WTC11 (cell line): ENCODE data around the gene TMEM18.

ENCODE experiments used
- ELF4 ChIP-seq: sonication (generic); formaldehyde crosslinking; IDR thresholded peaks from 2 replicates; pipeline ENCODE4 v1.8.1; 2022; ENCODE audit warnings: low read depth, mild to moderate bottlenecking, moderate library complexity, missing genetic modification reagents
- ESRRA ChIP-seq: sonication (generic); formaldehyde crosslinking; IDR thresholded peaks from 2 replicates; pipeline ENCODE4 v1.8.1; 2022; ENCODE audit warnings: mild to moderate bottlenecking, missing genetic modification reagents, borderline replicate concordance
- SMAD3 ChIP-seq: sonication (generic); formaldehyde crosslinking; IDR thresholded peaks from 2 replicates; pipeline ENCODE4 v1.8.0; 2022; ENCODE audit warnings: missing genetic modification reagents, mild to moderate bottlenecking, borderline replicate concordance
- TF ChIP-seq, protein P1 (sequence below): sonication (generic); formaldehyde crosslinking; IDR thresholded peaks from 2 replicates; pipeline ENCODE4 v1.8.1; 2022; ENCODE audit warnings: low read depth, missing genetic modification reagents, borderline replicate concordance
- TF ChIP-seq, protein P2 (sequence below): sonication (generic); formaldehyde crosslinking; IDR thresholded peaks from 2 replicates; pipeline ENCODE4 v1.8.0; 2022; ENCODE audit warnings: mild to moderate bottlenecking, missing genetic modification reagents
- TF ChIP-seq, protein P3 (sequence below): sonication (generic); formaldehyde crosslinking; IDR thresholded peaks from 2 replicates; pipeline ENCODE4 v1.8.1; 2023; ENCODE audit warnings: mild to moderate bottlenecking, missing genetic modification reagents
- TF ChIP-seq, protein P4 (sequence below): sonication (generic); formaldehyde crosslinking; IDR thresholded peaks from 2 replicates; pipeline ENCODE4 v1.8.1; 2023; ENCODE audit warnings: mild to moderate bottlenecking, missing genetic modification reagents, borderline replicate concordance
- TF ChIP-seq, protein P5 (sequence below): fragments of 200-600 bp; IDR thresholded peaks from 2 replicates; pipeline ENCODE4 v1.8.0; 2022; ENCODE audit warnings: antibody characterized with exemption

DNA sequence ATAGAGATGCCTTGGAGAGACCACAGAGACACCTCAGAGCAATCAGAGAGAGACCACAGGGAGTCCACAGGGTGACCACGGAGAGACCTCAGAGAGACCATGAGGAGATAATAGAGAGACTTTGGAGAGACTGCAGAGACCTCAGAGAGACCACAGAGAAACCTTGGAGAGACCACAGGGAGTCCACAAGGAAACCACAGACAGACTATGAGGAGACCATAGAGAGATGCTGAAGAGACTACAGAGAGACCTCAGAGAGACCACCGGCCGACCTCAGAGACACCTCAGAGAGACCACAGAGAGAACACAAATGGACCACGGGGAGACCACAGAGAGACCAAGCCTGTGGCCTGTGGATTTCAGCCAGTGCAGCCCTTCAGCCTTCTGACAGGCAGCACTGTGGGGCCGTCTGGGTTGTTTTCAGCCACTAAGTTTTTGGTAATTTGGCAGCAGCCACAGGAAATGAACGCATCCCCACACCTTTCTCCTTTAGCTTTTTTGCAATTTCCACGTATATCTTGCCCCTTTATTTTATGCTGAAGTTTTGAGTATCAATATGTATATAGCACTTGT is 11.4 kb upstream of the TMEM18 start:
- TF ChIP-seq ESRRA (CRISPR knock-in tag), result no peak
- TF ChIP-seq, protein P1, sequence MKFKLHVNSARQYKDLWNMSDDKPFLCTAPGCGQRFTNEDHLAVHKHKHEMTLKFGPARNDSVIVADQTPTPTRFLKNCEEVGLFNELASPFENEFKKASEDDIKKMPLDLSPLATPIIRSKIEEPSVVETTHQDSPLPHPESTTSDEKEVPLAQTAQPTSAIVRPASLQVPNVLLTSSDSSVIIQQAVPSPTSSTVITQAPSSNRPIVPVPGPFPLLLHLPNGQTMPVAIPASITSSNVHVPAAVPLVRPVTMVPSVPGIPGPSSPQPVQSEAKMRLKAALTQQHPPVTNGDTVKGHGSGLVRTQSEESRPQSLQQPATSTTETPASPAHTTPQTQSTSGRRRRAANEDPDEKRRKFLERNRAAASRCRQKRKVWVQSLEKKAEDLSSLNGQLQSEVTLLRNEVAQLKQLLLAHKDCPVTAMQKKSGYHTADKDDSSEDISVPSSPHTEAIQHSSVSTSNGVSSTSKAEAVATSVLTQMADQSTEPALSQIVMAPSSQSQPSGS, result no peak
- TF ChIP-seq, protein P2, sequence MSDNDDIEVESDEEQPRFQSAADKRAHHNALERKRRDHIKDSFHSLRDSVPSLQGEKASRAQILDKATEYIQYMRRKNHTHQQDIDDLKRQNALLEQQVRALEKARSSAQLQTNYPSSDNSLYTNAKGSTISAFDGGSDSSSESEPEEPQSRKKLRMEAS (CRISPR knock-in tag), result no peak
- no peak for TF ChIP-seq SMAD3 (CRISPR knock-in tag)
- TF ChIP-seq, protein P3, sequence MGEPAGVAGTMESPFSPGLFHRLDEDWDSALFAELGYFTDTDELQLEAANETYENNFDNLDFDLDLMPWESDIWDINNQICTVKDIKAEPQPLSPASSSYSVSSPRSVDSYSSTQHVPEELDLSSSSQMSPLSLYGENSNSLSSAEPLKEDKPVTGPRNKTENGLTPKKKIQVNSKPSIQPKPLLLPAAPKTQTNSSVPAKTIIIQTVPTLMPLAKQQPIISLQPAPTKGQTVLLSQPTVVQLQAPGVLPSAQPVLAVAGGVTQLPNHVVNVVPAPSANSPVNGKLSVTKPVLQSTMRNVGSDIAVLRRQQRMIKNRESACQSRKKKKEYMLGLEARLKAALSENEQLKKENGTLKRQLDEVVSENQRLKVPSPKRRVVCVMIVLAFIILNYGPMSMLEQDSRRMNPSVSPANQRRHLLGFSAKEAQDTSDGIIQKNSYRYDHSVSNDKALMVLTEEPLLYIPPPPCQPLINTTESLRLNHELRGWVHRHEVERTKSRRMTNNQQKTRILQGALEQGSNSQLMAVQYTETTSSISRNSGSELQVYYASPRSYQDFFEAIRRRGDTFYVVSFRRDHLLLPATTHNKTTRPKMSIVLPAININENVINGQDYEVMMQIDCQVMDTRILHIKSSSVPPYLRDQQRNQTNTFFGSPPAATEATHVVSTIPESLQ, result no peak
- TF ChIP-seq, protein P4, sequence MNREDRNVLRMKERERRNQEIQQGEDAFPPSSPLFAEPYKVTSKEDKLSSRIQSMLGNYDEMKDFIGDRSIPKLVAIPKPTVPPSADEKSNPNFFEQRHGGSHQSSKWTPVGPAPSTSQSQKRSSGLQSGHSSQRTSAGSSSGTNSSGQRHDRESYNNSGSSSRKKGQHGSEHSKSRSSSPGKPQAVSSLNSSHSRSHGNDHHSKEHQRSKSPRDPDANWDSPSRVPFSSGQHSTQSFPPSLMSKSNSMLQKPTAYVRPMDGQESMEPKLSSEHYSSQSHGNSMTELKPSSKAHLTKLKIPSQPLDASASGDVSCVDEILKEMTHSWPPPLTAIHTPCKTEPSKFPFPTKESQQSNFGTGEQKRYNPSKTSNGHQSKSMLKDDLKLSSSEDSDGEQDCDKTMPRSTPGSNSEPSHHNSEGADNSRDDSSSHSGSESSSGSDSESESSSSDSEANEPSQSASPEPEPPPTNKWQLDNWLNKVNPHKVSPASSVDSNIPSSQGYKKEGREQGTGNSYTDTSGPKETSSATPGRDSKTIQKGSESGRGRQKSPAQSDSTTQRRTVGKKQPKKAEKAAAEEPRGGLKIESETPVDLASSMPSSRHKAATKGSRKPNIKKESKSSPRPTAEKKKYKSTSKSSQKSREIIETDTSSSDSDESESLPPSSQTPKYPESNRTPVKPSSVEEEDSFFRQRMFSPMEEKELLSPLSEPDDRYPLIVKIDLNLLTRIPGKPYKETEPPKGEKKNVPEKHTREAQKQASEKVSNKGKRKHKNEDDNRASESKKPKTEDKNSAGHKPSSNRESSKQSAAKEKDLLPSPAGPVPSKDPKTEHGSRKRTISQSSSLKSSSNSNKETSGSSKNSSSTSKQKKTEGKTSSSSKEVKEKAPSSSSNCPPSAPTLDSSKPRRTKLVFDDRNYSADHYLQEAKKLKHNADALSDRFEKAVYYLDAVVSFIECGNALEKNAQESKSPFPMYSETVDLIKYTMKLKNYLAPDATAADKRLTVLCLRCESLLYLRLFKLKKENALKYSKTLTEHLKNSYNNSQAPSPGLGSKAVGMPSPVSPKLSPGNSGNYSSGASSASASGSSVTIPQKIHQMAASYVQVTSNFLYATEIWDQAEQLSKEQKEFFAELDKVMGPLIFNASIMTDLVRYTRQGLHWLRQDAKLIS, result no peak
- TF ChIP-seq, protein P5, sequence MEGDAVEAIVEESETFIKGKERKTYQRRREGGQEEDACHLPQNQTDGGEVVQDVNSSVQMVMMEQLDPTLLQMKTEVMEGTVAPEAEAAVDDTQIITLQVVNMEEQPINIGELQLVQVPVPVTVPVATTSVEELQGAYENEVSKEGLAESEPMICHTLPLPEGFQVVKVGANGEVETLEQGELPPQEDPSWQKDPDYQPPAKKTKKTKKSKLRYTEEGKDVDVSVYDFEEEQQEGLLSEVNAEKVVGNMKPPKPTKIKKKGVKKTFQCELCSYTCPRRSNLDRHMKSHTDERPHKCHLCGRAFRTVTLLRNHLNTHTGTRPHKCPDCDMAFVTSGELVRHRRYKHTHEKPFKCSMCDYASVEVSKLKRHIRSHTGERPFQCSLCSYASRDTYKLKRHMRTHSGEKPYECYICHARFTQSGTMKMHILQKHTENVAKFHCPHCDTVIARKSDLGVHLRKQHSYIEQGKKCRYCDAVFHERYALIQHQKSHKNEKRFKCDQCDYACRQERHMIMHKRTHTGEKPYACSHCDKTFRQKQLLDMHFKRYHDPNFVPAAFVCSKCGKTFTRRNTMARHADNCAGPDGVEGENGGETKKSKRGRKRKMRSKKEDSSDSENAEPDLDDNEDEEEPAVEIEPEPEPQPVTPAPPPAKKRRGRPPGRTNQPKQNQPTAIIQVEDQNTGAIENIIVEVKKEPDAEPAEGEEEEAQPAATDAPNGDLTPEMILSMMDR, result no peak
- TF ChIP-seq ELF4 (CRISPR knock-in tag), result no peak
